HG03520 (cell line): Measurements from ENCODE around the gene EZH1.

Experiments used
- ATAC-seq: cut with Tn5 transposase; IDR thresholded peaks from one replicate; pipeline ENCODE4 v1.9.1; 2021; ENCODE audit warnings: mild to moderate bottlenecking, moderate library complexity; ENCODE audit not compliant: unreplicated experiment

Gene EZH1

DNA sequence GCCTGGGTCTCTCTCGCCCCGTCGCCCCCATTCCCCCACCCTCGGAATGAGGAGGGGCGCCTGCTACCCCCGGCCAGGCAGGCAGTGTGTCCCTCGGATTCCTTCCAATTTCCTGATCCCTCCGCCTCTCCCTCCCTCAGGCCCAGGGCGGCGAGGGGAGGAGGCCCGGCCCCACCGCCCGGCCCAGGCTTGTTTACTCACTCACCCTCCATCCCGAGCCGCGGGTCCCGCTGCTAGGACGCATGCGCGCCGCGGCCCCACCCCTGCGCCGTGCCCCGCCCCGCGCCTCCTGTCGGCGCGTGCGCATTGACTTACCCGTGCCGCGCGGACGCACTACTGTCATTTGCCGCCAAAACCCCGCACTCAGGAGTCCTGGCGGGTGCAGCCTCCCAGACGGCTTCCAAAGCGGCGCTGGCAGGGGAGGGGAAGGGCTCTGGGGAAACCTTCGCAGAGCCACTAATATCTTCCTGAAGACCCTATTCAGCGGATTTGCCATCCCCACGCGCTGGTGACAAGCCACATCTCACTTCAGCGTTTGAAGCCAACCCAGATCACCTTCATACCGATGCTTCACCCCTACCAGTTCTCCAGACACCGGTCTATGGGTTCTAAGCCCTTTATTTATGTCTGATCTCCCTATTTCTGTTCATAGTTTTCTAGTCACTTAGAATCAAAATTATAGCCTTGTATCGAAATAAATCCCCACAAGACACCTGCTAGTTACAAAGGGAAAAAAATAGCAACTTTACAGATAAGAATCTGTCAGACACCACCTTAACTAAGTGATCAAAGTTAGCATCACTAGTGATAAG lies at the start of gene EZH1:
TSS of gene EZH1 (minus strand) at position 235 of the 812 bp plus-strand sequence. CDS start 16,099 bp downstream, outside the sequence.
- peak; percentile 75 for ATAC-seq

GRCh38 chr17:42792545-42792944 lies 47.7 kb upstream of the EZH1 start:
- no peak for ATAC-seq

- ATAC-seq = no peak
Measured at GRCh38 chr17:42791948-42792347, 47.1 kb upstream of the EZH1 start.

DNA sequence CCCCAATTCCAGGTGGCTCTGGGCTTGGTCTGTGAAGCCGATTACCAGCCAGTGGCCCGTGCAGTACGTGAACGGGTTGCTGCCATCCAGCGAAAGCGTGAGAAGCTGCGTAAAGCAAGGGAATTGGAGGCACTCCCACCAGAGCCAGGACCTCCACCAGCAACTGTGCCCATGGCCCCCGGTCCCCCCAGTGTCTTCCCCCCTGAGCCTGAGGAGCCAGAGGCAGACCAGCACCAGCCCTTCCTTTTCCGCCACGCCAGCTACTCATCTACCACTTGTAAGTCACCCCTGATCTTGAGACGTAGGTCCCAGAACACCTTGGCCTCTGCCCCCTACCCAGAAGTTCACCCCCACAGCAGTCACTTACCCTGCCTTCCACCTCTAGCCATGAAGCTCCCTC lies 42.4 kb upstream of the EZH1 start:
- no peak for ATAC-seq

GRCh38 chr17:42784811-42785592 lies 40.2 kb upstream of the EZH1 start:
- no peak for ATAC-seq

DNA sequence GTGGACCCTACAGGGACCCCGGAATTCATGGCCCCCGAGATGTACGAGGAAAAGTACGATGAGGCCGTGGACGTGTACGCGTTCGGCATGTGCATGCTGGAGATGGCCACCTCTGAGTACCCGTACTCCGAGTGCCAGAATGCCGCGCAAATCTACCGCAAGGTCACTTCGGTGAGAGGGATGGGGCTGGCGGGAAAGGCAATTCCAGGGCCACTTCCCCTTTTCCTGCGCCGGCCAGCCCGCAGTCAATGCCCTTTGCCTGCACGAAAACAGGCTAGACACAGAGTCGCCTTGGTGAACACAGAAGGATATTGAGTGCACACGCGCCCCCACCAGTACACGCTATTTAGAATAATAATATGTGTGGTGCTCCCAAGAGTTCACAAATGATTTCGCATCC lies 39.6 kb upstream of the EZH1 start:
- ATAC-seq = no peak

- no peak for ATAC-seq
Measured at GRCh38 chr17:42783791-42784138, 38.9 kb upstream of the EZH1 start.

DNA sequence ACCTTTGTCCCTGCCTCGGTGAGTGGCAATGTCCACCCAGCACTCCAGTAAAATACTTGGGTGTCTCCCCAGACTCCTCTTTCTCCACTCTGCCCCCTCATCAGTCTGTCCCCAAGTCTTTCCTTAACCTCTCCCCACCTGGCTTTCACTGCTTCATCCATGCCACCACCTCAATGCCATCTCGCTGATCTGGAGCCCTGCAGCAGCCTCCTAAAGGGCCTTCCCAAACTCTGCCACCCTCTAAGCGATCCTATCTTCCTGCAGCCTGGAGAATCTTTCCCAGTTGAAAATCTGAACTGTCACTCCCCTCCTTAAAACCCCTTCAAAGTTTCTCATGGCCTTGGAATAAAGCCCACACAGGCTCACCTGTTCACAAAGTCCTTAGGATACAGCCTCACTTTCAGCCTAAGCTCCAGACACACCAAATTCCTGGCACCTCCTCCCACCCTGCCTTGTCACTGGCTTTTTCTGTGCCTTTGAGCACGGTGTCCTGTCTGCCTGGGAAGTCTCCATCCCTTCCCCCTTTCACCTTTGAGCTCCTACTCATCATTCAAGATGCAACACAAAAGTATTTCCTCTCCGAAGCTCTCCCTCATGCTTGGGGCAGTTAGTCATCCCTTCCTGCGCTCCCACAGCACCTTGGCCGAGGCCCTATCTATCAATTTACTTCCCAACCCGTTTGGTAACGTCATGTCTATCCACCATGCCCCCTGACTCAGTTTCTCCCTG lies 38.4 kb upstream of the EZH1 start:
- ATAC-seq = no peak

DNA sequence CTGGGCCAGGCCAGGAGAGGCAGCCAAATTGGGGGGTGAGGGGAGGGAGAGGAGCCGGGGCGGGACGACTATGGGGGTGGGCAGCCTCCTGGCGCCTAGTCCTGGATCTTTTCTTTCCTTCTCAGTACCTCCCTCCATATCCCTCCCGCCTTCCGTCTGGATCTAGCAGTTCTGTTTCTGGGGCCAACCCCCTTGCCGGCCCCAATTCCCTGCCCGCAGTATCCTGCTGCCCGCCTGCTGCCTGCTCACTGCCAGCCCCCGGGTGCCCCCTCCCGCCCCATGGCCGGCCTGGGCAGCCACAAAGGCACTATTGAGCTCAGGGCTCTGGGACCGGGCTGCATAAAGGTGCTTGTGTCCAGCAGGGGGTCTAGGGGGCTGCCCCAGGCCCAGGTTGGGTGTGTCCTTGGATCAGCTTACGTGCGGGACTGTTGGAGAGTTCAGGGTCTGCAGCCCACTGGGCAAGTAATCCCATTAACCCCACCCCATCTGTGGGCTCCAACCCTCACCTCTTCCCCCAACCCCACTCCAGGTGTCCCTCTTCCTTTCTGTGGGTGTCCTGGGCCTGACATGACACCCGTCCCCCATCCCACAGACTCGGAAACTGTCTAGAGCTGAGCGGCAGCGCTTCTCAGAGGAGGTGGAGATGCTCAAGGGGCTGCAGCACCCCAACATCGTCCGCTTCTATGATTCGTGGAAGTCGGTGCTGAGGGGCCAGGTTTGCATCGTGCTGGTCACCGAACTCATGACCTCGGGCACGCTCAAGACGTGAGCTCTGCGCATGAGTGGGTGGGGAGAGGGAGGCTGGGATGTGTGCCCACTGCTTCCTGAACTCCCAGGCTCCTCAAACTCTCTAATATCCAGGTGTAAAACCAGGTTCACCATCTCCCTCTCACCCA lies 37.6 kb upstream of the EZH1 start:
- no peak for ATAC-seq

DNA sequence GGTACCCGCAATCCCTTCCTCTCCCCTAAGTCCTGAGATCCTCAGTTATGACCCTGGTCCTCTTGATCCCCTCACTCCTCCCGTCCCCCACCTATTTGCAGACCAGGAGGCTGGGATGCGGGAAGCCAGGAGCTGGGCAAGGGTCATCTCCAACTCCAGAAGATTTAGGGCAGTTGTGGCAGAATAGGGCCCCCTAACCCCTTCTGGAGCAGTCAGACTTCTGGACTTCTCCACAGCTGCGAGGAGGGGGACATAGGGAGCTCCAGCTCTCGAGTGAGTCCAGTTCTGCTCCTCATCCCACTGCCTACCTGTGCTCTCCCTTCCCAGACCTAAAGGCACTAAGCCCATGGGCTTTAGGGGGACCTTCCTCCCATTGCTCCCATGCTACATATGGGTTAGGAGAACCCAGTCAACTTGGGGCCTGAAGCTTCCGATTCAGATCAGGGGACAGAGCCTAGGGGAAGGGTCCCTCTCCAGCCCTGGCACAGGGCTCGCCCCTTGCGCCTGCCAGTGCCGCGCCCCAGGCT lies 36.9 kb upstream of the EZH1 start:
- ATAC-seq = no peak

GRCh38 chr17:42780851-42781638 lies 36.2 kb upstream of the EZH1 start:
- ATAC-seq = no peak

DNA sequence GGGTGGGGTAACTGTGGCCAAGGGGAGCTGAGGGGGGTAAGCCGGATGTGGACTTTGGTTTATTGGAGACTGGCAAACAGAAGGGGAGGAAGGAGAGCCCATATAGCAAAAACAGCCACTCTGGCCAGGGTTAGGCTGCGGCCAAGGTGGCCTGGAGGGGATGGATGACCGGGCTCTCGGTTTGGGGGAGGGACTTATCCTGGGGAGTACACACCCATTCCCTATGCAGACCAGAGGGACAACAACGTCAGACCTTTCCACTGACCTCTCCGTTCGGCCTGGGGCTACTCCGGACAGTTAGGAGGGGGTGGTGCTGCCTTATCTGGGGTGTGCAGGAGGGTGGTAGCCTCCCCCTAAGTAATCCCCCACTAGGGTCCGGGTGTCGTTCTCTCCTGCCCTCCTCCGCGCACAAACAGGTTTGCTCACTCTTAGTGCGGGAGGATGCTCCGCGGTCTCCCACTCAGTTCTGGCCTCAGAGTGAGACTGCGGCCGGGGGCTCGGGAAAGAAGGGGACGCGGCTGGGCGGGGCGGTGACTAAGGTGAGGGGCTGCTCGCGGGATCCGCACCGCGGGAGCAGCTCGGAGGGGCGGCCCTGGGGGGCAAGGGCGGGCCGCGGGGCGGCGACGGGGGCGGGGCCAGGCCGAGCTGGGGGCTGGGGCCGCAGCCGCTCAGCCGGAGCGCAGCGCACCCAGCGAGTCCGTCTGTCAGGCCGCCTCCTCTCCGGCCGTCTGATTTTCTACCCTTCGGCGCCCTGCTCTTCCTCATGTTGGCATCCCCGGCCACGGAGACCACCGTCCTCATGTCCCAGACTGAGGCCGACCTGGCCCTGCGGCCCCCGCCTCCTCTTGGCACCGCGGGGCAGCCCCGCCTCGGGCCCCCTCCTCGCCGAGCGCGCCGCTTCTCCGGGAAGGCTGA lies 35.4 kb upstream of the EZH1 start, which contains the start of gene WNK4:
TSS of gene WNK4 (plus strand) at position 675 of the 915 bp plus-strand sequence. CDS start at position 764, 89 bp downstream.
- no peak for ATAC-seq

GRCh38 chr17:42779304-42779935 lies 34.6 kb upstream of the EZH1 start:
- ATAC-seq = no peak

GRCh38 chr17:42778570-42778969 lies 33.7 kb upstream of the EZH1 start:
- no peak for ATAC-seq

- ATAC-seq = no peak
Measured at GRCh38 chr17:42775534-42776098, 30.8 kb upstream of the EZH1 start.

DNA sequence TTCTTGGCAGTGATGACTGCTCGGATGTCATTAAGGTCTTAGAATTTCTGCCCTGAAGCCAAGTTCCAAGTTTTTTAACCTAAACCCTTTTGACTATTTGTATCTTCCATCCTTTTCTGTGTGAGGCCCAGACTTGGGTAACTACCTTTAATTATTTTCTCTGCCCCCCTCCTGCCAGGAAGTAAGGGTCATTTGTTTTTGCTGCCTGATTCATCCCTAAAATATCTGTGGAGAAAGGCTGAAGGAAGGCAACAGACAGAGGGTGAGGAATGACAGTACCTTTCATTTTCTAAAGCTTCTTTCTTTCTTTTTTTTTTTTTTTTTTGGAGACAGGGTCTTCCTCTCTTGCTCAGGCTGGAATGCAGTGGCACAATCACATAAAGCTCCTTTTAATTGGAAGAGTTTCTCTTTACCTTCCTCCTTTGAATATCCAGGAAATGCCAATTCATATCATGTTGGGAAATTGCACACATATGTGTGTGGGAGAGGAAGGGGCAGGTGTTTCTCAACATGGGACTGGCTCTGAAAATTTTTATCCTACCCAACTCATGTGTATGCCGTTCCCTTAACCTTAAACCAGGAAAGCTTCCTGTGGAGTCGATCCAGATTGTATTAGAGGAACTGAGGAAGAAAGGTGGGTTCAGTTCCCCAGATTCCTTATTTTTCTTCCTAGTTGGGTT lies 29.4 kb upstream of the EZH1 start:
- no peak for ATAC-seq
